DOHH2 (cell line): ENCODE data around the gene C1orf159.

Experiments used
- H3F3A ChIP-seq: fragments of 200-600 bp; sonication (generic), shearing (Covaris generic); 2 replicates; pipeline ENCODE4 v1.6.0; 2016; ENCODE audit warnings: antibody characterized with exemption, mild to moderate bottlenecking; ENCODE audit not compliant: control insufficient read depth, insufficient read depth
- H3K27ac ChIP-seq: fragments of 200-600 bp; sonication (generic); 2 replicates; pipeline ENCODE4 v1.5.1; 2014; ENCODE audit warnings: low read depth, mild to moderate bottlenecking, low read length, moderate library complexity
- H3K27me3 ChIP-seq: fragments of 200-600 bp; sonication (generic); 2 replicates; pipeline ENCODE4 v1.6.1; 2014; ENCODE audit warnings: mild to moderate bottlenecking, low read length, mixed read lengths; ENCODE audit not compliant: control insufficient read depth
- H3K36me3 ChIP-seq: fragments of 200-600 bp; sonication (generic); 2 replicates; pipeline ENCODE4 v1.6.1; 2014; ENCODE audit warnings: mild to moderate bottlenecking, low read length, moderate library complexity, mixed read lengths; ENCODE audit not compliant: control insufficient read depth
- H3K4me1 ChIP-seq: fragments of 200-600 bp; sonication (generic); 2 replicates; pipeline ENCODE4 v1.6.1; 2014; ENCODE audit warnings: mild to moderate bottlenecking, low read length, mixed read lengths; ENCODE audit not compliant: control insufficient read depth
- H3K4me2 ChIP-seq: fragments of 200-600 bp; sonication (generic); 2 replicates; pipeline ENCODE4 v1.6.0; 2014; ENCODE audit warnings: mild to moderate bottlenecking, low read length, moderate library complexity
- H3K4me3 ChIP-seq: fragments of 200-600 bp; sonication (generic); 2 replicates; pipeline ENCODE4 v1.5.1; 2014; ENCODE audit warnings: mild to moderate bottlenecking, low read length, mixed read lengths
- H3K79me2 ChIP-seq: fragments of 200-600 bp; sonication (generic); 2 replicates; pipeline ENCODE4 v1.6.1; 2014; ENCODE audit warnings: mild to moderate bottlenecking, low read length, mixed read lengths; ENCODE audit not compliant: control insufficient read depth
- H3K9me2 ChIP-seq: fragments of 200-600 bp; sonication (generic); replicated peaks from 2 replicates; pipeline ENCODE4 v1.6.1; 2014; ENCODE audit warnings: mild to moderate bottlenecking, low read length, mixed read lengths; ENCODE audit not compliant: control insufficient read depth
- H3K9me3 ChIP-seq: fragments of 200-600 bp; sonication (generic); 2 replicates; pipeline ENCODE4 v1.6.1; 2014; ENCODE audit warnings: antibody characterized with exemption, low read length, mixed read lengths; ENCODE audit not compliant: control insufficient read depth, insufficient read depth
- H4K20me1 ChIP-seq: fragments of 200-600 bp; sonication (generic); 2 replicates; pipeline ENCODE4 v1.6.0; 2014; ENCODE audit warnings: low read depth, mild to moderate bottlenecking, antibody characterized with exemption, low read length, moderate library complexity; ENCODE audit not compliant: control insufficient read depth, insufficient read depth
- EZH2phosphoT487 ChIP-seq: fragments of 200-600 bp; sonication (generic); IDR thresholded peaks from 2 replicates; pipeline ENCODE4 v1.6.1; 2017; ENCODE audit warnings: borderline replicate concordance, mild to moderate bottlenecking, antibody characterized with exemption, low read length, moderate library complexity, mixed read lengths
- TF ChIP-seq, protein P1 (sequence below): fragments of 200-600 bp; sonication (generic); IDR thresholded peaks from one replicate; pipeline ENCODE4 v1.5.1; 2014; ENCODE audit warnings: antibody characterized with exemption, mild to moderate bottlenecking, low read depth, low read length; ENCODE audit not compliant: poor library complexity, severe bottlenecking

The C1orf159 gene

DNA sequence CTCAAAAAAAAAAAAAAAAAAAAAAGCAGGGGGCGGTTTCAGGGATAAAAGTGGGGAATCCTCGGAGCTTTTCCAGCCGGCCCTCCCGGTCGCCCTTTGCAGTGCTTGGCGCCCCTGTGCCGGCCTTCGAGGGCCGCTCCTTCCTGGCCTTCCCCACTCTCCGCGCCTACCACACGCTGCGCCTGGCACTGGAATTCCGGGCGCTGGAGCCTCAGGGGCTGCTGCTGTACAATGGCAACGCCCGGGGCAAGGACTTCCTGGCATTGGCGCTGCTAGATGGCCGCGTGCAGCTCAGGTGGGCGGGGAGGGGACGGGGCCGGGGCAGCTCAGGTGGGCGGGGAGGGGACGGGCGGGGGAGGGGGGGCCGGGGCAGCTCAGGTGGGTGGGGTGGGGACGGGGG lies 67.1 kb downstream of the C1orf159 start:
- no peaks in the 10 kb centered on the region for H3K79me2 ChIP-seq
- no peak overlapping the region for H3K4me3 ChIP-seq
- no peak overlapping the region for H3K27ac ChIP-seq
- H4K20me1 ChIP-seq = no peaks in the 10 kb centered on the region
- no peaks in the 10 kb centered on the region for H3K36me3 ChIP-seq
- no peaks in the 10 kb centered on the region for H3K4me1 ChIP-seq
- H3K9me3 ChIP-seq = no peaks in the 10 kb centered on the region
- TF ChIP-seq EZH2phosphoT487 = no peak
- TF ChIP-seq, protein P1, sequence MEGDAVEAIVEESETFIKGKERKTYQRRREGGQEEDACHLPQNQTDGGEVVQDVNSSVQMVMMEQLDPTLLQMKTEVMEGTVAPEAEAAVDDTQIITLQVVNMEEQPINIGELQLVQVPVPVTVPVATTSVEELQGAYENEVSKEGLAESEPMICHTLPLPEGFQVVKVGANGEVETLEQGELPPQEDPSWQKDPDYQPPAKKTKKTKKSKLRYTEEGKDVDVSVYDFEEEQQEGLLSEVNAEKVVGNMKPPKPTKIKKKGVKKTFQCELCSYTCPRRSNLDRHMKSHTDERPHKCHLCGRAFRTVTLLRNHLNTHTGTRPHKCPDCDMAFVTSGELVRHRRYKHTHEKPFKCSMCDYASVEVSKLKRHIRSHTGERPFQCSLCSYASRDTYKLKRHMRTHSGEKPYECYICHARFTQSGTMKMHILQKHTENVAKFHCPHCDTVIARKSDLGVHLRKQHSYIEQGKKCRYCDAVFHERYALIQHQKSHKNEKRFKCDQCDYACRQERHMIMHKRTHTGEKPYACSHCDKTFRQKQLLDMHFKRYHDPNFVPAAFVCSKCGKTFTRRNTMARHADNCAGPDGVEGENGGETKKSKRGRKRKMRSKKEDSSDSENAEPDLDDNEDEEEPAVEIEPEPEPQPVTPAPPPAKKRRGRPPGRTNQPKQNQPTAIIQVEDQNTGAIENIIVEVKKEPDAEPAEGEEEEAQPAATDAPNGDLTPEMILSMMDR = no peak
- H3K27me3 ChIP-seq = no peaks in the 10 kb centered on the region
- no peaks in the 10 kb centered on the region for H3F3A ChIP-seq
- H3K9me2 ChIP-seq = no peaks in the 10 kb centered on the region
- H3K4me2 ChIP-seq = no peak overlapping the region

DNA sequence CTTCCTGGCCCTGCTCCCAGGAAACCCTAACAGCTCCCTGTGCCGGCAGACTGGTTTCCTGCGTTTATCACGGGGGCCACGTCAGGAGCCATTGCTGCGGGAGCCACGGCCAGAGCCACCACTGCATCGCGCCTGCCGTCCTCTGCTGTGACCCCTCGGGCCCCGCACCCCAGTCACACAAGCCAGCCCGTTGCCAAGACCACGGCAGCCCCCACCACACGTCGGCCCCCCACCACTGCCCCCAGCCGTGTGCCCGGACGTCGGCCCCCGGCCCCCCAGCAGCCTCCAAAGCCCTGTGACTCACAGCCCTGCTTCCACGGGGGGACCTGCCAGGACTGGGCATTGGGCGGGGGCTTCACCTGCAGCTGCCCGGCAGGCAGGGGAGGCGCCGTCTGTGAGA lies 67.9 kb downstream of the C1orf159 start:
- Histone ChIP-seq H3F3A (no peaks in the 10 kb centered on the region), H3K27me3 (no peaks in the 10 kb centered on the region), H4K20me1 (no peaks in the 10 kb centered on the region), H3K9me3 (no peaks in the 10 kb centered on the region), H3K4me3 (no peak overlapping the region), H3K36me3 (no peaks in the 10 kb centered on the region), H3K4me2 (no peak overlapping the region), H3K79me2 (no peaks in the 10 kb centered on the region), H3K9me2 (no peaks in the 10 kb centered on the region), H3K4me1 (no peaks in the 10 kb centered on the region), H3K27ac (no peak overlapping the region)
- no peak for TF ChIP-seq EZH2phosphoT487
- TF ChIP-seq, protein P1 = no peak

DNA sequence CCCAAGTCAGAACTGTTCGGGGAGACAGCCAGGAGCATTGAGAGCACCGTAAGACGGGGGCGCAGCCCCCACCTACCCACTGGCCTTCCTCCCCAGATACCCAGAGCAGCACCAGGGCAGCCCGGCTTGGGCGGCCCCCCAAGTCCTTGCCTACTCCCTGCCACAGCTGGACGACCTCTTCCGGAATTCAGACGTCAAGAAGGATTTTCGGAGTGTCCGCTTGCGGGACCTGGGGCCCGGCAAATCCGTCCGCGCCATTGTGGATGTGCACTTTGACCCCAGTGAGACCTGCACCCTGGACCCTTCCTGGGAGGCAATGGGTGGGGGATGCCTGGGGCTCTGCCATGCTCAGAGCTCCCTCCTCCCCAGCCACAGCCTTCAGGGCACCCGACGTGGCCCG lies 68.5 kb downstream of the C1orf159 start:
- H3K27me3 ChIP-seq = no peaks in the 10 kb centered on the region
- no peaks in the 10 kb centered on the region for H3K79me2 ChIP-seq
- H3K36me3 ChIP-seq = no peaks in the 10 kb centered on the region
- H3K27ac ChIP-seq = no peak overlapping the region
- no peaks in the 10 kb centered on the region for H4K20me1 ChIP-seq
- H3K4me1 ChIP-seq = no peaks in the 10 kb centered on the region
- TF ChIP-seq EZH2phosphoT487 = no peak
- TF ChIP-seq, protein P1 = no peak
- no peak overlapping the region for H3K4me3 ChIP-seq
- no peaks in the 10 kb centered on the region for H3K9me2 ChIP-seq
- no peaks in the 10 kb centered on the region for H3K9me3 ChIP-seq
- no peak overlapping the region for H3K4me2 ChIP-seq
- H3F3A ChIP-seq = no peaks in the 10 kb centered on the region

DNA sequence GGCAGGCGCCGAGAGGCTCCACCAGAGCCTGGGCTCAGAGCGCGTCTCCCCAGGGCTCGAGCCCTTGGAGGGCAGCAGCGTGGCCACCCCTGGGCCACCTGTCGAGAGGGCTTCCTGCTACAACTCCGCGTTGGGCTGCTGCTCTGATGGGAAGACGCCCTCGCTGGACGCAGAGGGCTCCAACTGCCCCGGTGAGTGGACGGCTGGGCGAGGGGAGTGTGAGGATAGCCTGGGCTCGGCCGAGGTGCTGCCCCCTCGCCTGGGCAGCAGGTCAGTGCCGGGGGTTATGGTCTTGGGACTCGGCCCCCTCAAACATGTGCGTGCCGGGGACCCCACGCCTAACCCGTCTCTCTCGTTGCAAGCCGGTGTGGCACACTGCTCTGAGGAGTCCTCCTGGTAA lies 69.1 kb downstream of the C1orf159 start:
- Histone ChIP-seq H3K27me3 (no peaks in the 10 kb centered on the region), H3F3A (no peaks in the 10 kb centered on the region), H3K4me3 (no peak overlapping the region), H3K79me2 (no peaks in the 10 kb centered on the region), H3K4me2 (no peak overlapping the region), H3K9me3 (no peaks in the 10 kb centered on the region), H4K20me1 (no peaks in the 10 kb centered on the region), H3K9me2 (no peaks in the 10 kb centered on the region), H3K27ac (no peak overlapping the region), H3K4me1 (no peaks in the 10 kb centered on the region), H3K36me3 (no peaks in the 10 kb centered on the region)
- TF ChIP-seq EZH2phosphoT487 = no peak
- TF ChIP-seq, protein P1 = no peak
